HepG2 (cell line): ENCODE results near the gene HLA-C. TPM values are rescaled to one million over a fixed set of nuclear protein-coding genes. Genes with fewer than 3 reads are reported as not detected.

Experiments
- ATAC-seq: fragments of 200-7000 bp; cut with Tn5 transposase; 3 replicates; pipeline ENCODE4 v1.9.1; 2020; ENCODE audit warnings: mild to moderate bottlenecking, moderate library complexity
- BruUV-seq: library from RNA; stranded (reverse); fragments of 400-500 nt; replicated peaks from 2 replicates; lab custom pipeline; 2021; lab: Mats Ljungman, UMichigan
- CTCF ChIA-PET: fragments of 300-600 bp; formaldehyde crosslinking; extraction: SDS; loops from one replicate; lab custom pipeline; 2021; ENCODE audit warnings: low total read pairs, inconsistent platforms, low intra/inter-chr PET ratio; lab: Yijun Ruan, JAX
- POLR2A ChIA-PET: fragments of 350-600 bp; sonication (Branson Sonifier 250); formaldehyde crosslinking; loops from one replicate; lab custom pipeline; 2020; ENCODE audit warnings: antibody characterized with exemption, inconsistent platforms; lab: Yijun Ruan, JAX
- DNase-seq: peaks from one replicate; pipeline ENCODE4 v3.0.0-alpha.2; 2015; ENCODE audit warnings: low spot score
- FAIRE-seq: peaks from 3 replicates; lab custom pipeline; 2011; peaks lifted over from hg19 to GRCh38; lab: Jason Lieb, UNC
- H2AFZ ChIP-seq: one replicate; pipeline ENCODE4 v1.6.1; 2011; ENCODE audit warnings: low read length, inconsistent platforms
- H3K27ac ChIP-seq: fragments of 300-600 bp; 3 replicates; pipeline ENCODE4 v1.8.0; 2011; ENCODE audit warnings: mixed run types, mild to moderate bottlenecking, mixed read lengths, low read length, inconsistent platforms; ENCODE audit not compliant: insufficient read depth; ENCODE audit errors: extremely low read length
- H3K27me3 ChIP-seq, 2 experiments: fragments of 200-600 bp in 1 of 2; 2 replicates in 1 of 2; 3 replicates in 1 of 2; pipeline versions ENCODE4 v1.6.0 to v1.8.0; 2011; ENCODE audit warnings: low read length in 2 of 2, mild to moderate bottlenecking in 2 of 2, moderate library complexity in 2 of 2, inconsistent platforms in 1 of 2; ENCODE audit not compliant: insufficient read depth in 2 of 2, control insufficient read depth in 1 of 2
- H3K36me3 ChIP-seq, 2 experiments: fragments of 200-600 bp in 1 of 2; replicated peaks in 1 of 2; 2 replicates in 1 of 2; 3 replicates in 1 of 2; pipeline versions ENCODE4 v1.5.1 to v1.8.0; 2011; ENCODE audit warnings: low read length in 2 of 2, inconsistent platforms in 1 of 2; ENCODE audit not compliant: insufficient read depth in 2 of 2, control insufficient read depth in 1 of 2
- H3K4me1 ChIP-seq: 2 replicates; pipeline ENCODE4 v1.5.1; 2012; ENCODE audit warnings: low read length, inconsistent platforms; ENCODE audit not compliant: insufficient read depth
- H3K4me2 ChIP-seq: 2 replicates; pipeline ENCODE4 v1.6.0; 2011; ENCODE audit warnings: low read depth, low read length, inconsistent platforms
- H3K4me3 ChIP-seq, 3 experiments: fragments of 200-600 bp in 1 of 3; sonication (generic), shearing (Covaris generic) in 1 of 3; replicated peaks in 1 of 3; 2 replicates each; pipeline ENCODE4 v1.5.1; 2011 to 2016; ENCODE audit warnings: low read length in 3 of 3, inconsistent platforms in 2 of 3, low read depth in 2 of 3, mild to moderate bottlenecking in 2 of 3, control low read depth in 1 of 3, mixed read lengths in 1 of 3; ENCODE audit not compliant: insufficient read depth in 1 of 3
- H3K79me2 ChIP-seq: one replicate; pipeline ENCODE4 v1.6.1; 2011; ENCODE audit warnings: low read length, inconsistent platforms; ENCODE audit not compliant: insufficient read depth
- H3K9ac ChIP-seq: 2 replicates; pipeline ENCODE4 v1.6.0; 2011; ENCODE audit warnings: mild to moderate bottlenecking, low read depth, low read length, inconsistent platforms; ENCODE audit not compliant: insufficient read depth
- H3K9me3 ChIP-seq: 2 replicates; pipeline ENCODE4 v1.5.1; 2012; ENCODE audit warnings: mild to moderate bottlenecking, low read length
- H4K20me1 ChIP-seq: 2 replicates; pipeline ENCODE4 v1.6.0; 2011; ENCODE audit warnings: inconsistent platforms, mild to moderate bottlenecking, low read length, moderate library complexity; ENCODE audit not compliant: insufficient read depth
- FOXO4 ChIP-seq: sonication (generic); formaldehyde crosslinking; conservative IDR thresholded peaks from 2 replicates; pipeline ENCODE4 v1.8.1; 2023; ENCODE audit warnings: missing genetic modification reagents
- RNF219 ChIP-seq: sonication (generic); formaldehyde crosslinking; IDR thresholded peaks from 2 replicates; pipeline ENCODE4 v1.5.0; 2020; ENCODE audit warnings: mild to moderate bottlenecking, missing genetic modification reagents
- SRF ChIP-seq: IDR thresholded peaks from 2 replicates; pipeline ENCODE4 v1.6.1; 2011; ENCODE audit warnings: mild to moderate bottlenecking, low read depth, low read length, moderate library complexity
- ZBTB10 ChIP-seq: sonication (generic); formaldehyde crosslinking; IDR thresholded peaks from 2 replicates; pipeline ENCODE4 v1.4.0; 2020; ENCODE audit warnings: missing genetic modification reagents, borderline replicate concordance
- ZNF234 ChIP-seq: sonication (generic); formaldehyde crosslinking; conservative IDR thresholded peaks from 2 replicates; pipeline ENCODE4 v1.5.1; 2020; ENCODE audit warnings: mild to moderate bottlenecking, missing genetic modification reagents
- ZNF275 ChIP-seq: sonication (generic); formaldehyde crosslinking; IDR thresholded peaks from 2 replicates; pipeline ENCODE4 v1.8.0; 2022; ENCODE audit warnings: missing genetic modification reagents, mild to moderate bottlenecking, inconsistent platforms, borderline replicate concordance
- ZNF629 ChIP-seq: sonication (generic); formaldehyde crosslinking; conservative IDR thresholded peaks from 2 replicates; pipeline ENCODE4 v1.5.0; 2020; ENCODE audit warnings: missing genetic modification reagents
- ZNF790 ChIP-seq: sonication (generic); formaldehyde crosslinking; IDR thresholded peaks from 2 replicates; pipeline ENCODE4 v1.8.0; 2022; ENCODE audit warnings: missing genetic modification reagents, mild to moderate bottlenecking, borderline replicate concordance
- WGBS: methylation state at CpG from one replicate; pipeline ENCODE4 v1.1.6; 2017; ENCODE audit warnings: low lambda C conversion rate; 5-methylcytosine and 5-hydroxymethylcytosine counted together
- in situ Hi-C: cut with HindIII; loops from 2 replicates; pipeline ENCODE4 v1.10.0; 2017; ENCODE audit warnings: low pct_unique_long_range_greater_than_20kb; ENCODE audit not compliant: extremely low pct_ligation_motif_present
- intact Hi-C: fragments of 100-400 bp; cut with micrococcal nuclease; formaldehyde crosslinking; loops from one replicate; pipeline ENCODE4 v1.10.0; 2022; ENCODE audit not compliant: unreplicated experiment
- polyA plus RNA-seq, 8 experiments: library from polyadenylated mRNA; depleted of rRNA in 3 of 8; stranded (reverse) in 7 of 8; unstranded in 1 of 8; fragments of >200 nt; fragmentation: Illumina TruSeq in 4 of 8; extraction: Trizol in 4 of 8; gene quantifications; 2 replicates each; pipeline versions ENCODE4 v1.2.1 to v1.2.3, GENCODE V29; 2011 to 2016; ENCODE audit warnings: low read depth in 4 of 8, missing spikeins in 1 of 8, mixed read lengths in 1 of 8; ENCODE audit not compliant: insufficient read depth in 1 of 8
- total RNA-seq, 5 experiments: library from RNA; depleted of rRNA; stranded (reverse); fragments of >200 nt; fragmentation: Illumina TruSeq; extraction: Trizol; gene quantifications; 2 replicates each; pipeline ENCODE4 v1.2.3, GENCODE V29; 2016; ENCODE audit warnings: low read depth in 1 of 5

The HLA-C gene
- total and polyA plus RNA-seq, 2 of the 13 experiments (the other 11 are each of a cell fraction or from before 2014, with no cell fraction given), result 77.1 to 155 TPM

- TF ChIP-seq ZNF234, result no peak
- Histone ChIP-seq H3K4me3 (no peak overlapping the region), H3K9ac (no peak overlapping the region), H3K36me3 (peaks cover 1 to 4% of the 10 kb centered on the region in 2 experiments; a peak in 1 of 5 replicates), H3K27me3 (no peaks in the 10 kb centered on the region; a peak in 1 of 5 replicates), H4K20me1 (no peaks in the 10 kb centered on the region), H3K27ac (no peak overlapping the region), H3K79me2 (no peaks in the 10 kb centered on the region), H3K9me3 (no peaks in the 10 kb centered on the region), H2AFZ (no peak overlapping the region), H3K4me2 (no peak overlapping the region), H3K4me1 (no peaks in the 10 kb centered on the region; the same call in none of the 2 replicates)
- DNase-seq (no peak), FAIRE-seq (no peak), ATAC-seq (no peak)
- no TSS peak for BruUV-seq
- intact Hi-C loops (no loop called here), in situ Hi-C loops (loop anchor here (5.0 kb wide), 1 partner anchor 86 kb away; no protein-coding TSS in a partner anchor)
- ChIA-PET CTCF (no interaction called here), POLR2A (no interaction called here)
- WGBS, result 5% methylated on average over 5 of the region's 7 CpGs
Measured at GRCh38 chr6:31266567-31267360, 5.1 kb downstream of the HLA-C start.

- no peak overlapping the region for H3K9ac ChIP-seq
- no peaks in the 10 kb centered on the region; the same call in none of the 2 replicates for H3K4me1 ChIP-seq
- no peaks in the 10 kb centered on the region for H3K79me2 ChIP-seq
- intact Hi-C loops, result no loop called here
- H2AFZ ChIP-seq, result no peak overlapping the region
- in situ Hi-C loops, result loop anchor here (5.0 kb wide), 1 partner anchor 86 kb away; no protein-coding TSS in a partner anchor
- ATAC-seq (peak; percentile 27; the same call in 1 of the 3 replicates), DNase-seq (no peak), FAIRE-seq (no peak)
- WGBS, result 0% methylated on average over 1 of the region's 2 CpGs
- peaks cover 1 to 4% of the 10 kb centered on the region in 2 experiments; a peak in 1 of 5 replicates for H3K36me3 ChIP-seq
- POLR2A ChIA-PET, result no interaction called here
- no peaks in the 10 kb centered on the region for H4K20me1 ChIP-seq
- no peak overlapping the region for H3K4me3 ChIP-seq
- CTCF ChIA-PET, result no interaction called here
- BruUV-seq, result no TSS peak
- H3K9me3 ChIP-seq, result no peaks in the 10 kb centered on the region
- H3K4me2 ChIP-seq, result no peak overlapping the region
- H3K27ac ChIP-seq, result no peak overlapping the region
- no peaks in the 10 kb centered on the region; a peak in 1 of 5 replicates for H3K27me3 ChIP-seq
- TF ChIP-seq RNF219 (no peak), ZBTB10 (CRISPR knock-in tag) (no peak), ZNF629 (CRISPR knock-in tag) (no peak), ZNF790 (no peak), FOXO4 (CRISPR knock-in tag) (no peak), SRF (no peak), ZNF275 (CRISPR knock-in tag) (no peak)
Measured at GRCh38 chr6:31265926-31266325, 6.0 kb downstream of the HLA-C start.
